GM12891 (cell line): ENCODE measurements around the gene HEY2.

ENCODE experiments used
- DNase-seq: peaks from one replicate; pipeline ENCODE4 v3.0.0; 2011; ENCODE audit warnings: low spot score; ENCODE audit not compliant: insufficient read length
- FAIRE-seq: peaks from 2 replicates; lab custom pipeline; 2011; peaks lifted over from hg19 to GRCh38; lab: Jason Lieb, UNC
- PAX5 ChIP-seq: IDR thresholded peaks from 2 replicates; pipeline ENCODE4 v1.6.1; 2011; ENCODE audit warnings: low read length, moderate library complexity, mild to moderate bottlenecking; ENCODE audit not compliant: insufficient read depth, severe bottlenecking
- POLR2A ChIP-seq: IDR thresholded peaks from 2 replicates; pipeline ENCODE4 v1.6.1; 2011; ENCODE audit warnings: low read depth, low read length, control low read depth
- POLR2AphosphoS5 ChIP-seq: IDR thresholded peaks from 2 replicates; pipeline ENCODE4 v1.6.1; 2011; ENCODE audit warnings: low read depth, low read length, control low read depth
- POU2F2 ChIP-seq: IDR thresholded peaks from 2 replicates; pipeline ENCODE4 v1.6.1; 2011; ENCODE audit warnings: low read depth, mild to moderate bottlenecking, control low read depth, low read length, moderate library complexity
- SPI1 ChIP-seq: IDR thresholded peaks from 2 replicates; pipeline ENCODE4 v1.6.1; 2011; ENCODE audit warnings: low read depth, low read length, control low read depth
- TAF1 ChIP-seq: IDR thresholded peaks from 2 replicates; pipeline ENCODE4 v1.6.1; 2011; ENCODE audit warnings: low read depth, low read length, control low read depth

HEY2 gene

DNA sequence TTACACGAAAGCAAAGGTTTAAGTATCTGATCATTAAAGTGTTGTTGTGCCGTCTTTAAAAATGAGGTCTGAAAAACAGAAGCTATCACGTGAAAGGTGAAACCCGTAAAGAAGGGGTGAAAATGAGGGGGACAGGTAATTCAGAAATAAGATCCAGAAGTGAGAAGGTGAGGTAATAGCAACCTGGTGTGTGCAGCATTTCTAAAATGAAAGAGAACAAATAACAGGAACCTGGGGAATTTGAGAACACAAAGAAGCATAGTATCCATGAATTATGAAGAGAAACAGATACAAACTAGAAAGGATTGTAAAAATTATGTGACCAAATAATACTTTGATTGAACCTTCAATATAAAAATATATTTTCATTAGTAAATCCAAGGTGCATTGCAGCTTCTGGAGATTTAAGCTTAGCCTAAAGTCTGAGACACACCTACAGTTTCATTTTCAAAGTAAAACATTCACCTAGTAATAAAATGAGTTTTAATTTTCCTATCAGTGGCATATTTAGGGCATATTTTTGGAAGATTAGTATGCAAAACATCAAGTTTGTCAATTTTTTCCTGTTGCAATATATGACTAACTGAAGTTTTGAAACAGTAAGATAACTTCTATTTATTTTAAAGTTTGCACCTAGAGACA, 1.4 kb downstream of the HEY2 start:
- TF ChIP-seq SPI1, result no peak
- no peak for TF ChIP-seq POLR2A
- no peak for TF ChIP-seq POU2F2
- no peak for TF ChIP-seq TAF1
- TF ChIP-seq POLR2AphosphoS5, result no peak
- TF ChIP-seq PAX5, result no peak
- DNase-seq (no peak), FAIRE-seq (no peak)

DNA sequence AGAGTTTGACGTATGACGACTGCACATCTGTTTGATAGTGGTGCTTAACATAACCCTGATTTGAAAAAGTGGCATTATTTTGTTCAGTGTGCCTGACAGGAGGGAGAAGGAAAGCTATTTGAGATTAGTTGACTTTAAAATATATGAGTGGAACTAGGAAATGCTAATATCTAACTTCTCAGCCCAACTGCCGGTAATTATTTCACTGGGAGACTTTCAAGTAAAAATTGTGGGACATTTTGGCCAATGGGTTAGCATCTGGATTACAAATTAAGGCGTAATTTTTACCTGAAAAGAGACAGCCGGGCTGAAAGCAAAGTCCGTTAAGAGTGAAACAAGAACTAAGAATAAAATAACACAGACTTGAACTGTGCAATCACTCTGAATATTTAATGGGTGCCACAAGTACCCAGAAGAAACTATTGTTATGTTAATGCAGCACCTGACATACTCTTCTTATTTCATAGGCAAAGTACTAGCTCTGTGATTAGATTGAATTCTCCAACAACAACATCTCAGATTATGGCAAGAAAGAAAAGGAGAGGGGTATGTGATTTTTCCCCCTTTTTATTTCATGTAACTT, 2.0 kb downstream of the HEY2 start:
- DNase-seq (no peak), FAIRE-seq (no peak)
- TF ChIP-seq POLR2AphosphoS5, result no peak
- no peak for TF ChIP-seq POU2F2
- TF ChIP-seq PAX5, result no peak
- no peak for TF ChIP-seq TAF1
- no peak for TF ChIP-seq SPI1

DNA sequence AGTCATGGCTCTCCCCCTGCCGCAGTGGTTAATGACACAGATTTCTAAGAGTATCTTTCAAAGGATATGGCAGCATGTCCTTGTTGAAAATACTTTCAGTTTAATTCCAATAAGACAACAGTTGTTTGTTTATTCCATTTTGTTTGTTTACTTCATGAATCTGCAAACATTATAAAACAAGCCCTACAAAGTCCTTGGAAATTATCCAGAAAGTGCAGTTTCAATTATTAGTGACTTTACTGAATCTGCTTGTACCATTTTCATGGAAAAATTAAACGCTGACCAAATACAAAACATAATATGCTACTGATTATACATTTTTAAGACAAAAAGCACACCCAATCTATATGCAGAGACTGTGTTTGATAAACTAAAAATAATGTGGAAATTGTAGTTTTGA, 3.3 kb downstream of the HEY2 start:
- FAIRE-seq (no peak), DNase-seq (no peak)
- no peak for TF ChIP-seq TAF1
- no peak for TF ChIP-seq POLR2AphosphoS5
- no peak for TF ChIP-seq PAX5
- TF ChIP-seq SPI1, result no peak
- TF ChIP-seq POU2F2, result no peak
- TF ChIP-seq POLR2A, result no peak

DNA sequence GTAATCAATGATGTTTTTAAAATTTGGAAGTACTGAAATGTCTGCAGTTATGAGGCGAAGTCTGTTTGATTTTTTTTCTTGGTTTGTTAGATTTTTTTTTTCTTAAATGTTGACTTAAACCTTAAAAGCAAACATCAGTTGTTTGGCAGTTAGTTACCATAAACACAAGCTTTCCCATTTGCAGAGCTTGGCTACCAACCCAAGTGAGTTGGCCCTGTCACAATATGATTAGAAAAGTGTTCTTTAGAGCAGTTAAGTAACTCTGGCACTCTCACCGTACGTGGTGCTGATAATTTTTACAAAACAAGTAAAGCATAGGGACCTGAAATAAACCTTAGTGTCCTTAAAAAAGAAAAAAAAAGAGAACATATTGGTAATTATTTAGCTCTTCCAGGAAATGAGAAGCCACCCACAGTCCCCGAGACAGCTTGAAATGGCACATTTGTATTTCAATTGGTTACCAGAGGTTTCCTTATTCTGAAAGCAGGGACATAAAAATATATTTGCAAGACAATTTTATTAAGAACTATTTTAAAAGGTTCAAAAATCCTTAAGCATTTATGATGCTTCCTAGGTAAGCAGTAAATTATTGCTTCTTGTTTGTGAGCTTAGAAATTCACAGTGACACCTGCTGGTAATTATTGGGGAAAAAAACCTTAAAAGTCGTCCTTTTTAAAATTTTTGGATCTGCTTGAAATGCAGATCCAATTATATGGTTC, 3.9 kb downstream of the HEY2 start:
- DNase-seq (no peak), FAIRE-seq (peak; percentile 47)
- no peak for TF ChIP-seq TAF1

DNA sequence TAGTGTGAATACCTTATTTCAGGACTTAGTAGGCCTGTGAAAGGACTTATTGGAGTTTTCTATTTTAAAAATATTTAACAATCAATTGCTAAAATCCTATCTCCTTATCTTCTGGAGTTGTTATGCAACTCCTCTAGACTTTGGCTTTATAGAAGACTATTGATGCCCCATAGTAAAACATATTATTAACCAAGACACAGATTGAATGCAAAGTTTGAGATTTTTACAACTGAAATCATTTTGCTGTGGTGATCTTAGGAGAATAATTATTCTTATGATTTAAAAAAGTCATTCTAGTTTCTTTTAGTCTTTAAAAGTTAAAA, 4.5 kb downstream of the HEY2 start:
- TF ChIP-seq POLR2AphosphoS5, result no peak
- TF ChIP-seq TAF1, result no peak
- TF ChIP-seq POU2F2, result no peak
- TF ChIP-seq POLR2A, result no peak
- no peak for TF ChIP-seq SPI1
- no peak for TF ChIP-seq PAX5
- DNase-seq, result no peak
- FAIRE-seq, result no peak

DNA sequence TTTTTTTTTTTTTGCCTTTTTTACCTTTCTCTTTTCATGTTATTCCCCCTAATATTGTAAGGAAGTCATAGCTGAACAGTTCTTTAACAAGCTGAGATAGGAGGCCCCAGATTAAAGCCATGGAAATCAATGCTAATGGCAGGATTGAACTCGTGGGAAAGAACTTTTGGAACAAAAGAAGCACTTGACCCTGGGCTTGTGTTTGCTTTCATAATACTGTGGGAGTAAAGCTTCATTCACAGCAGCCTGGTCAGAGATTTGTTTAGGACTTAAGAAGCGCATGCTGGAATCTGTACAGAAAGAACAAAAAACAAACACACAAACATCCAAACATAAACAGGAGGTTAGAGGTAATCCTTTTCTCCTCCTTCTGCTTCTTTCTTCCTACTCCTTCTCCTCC, 5.1 kb downstream of the HEY2 start:
- no peak for FAIRE-seq
- no peak for TF ChIP-seq SPI1
- no peak for TF ChIP-seq POU2F2
- no peak for TF ChIP-seq PAX5
- DNase-seq, result no peak

DNA sequence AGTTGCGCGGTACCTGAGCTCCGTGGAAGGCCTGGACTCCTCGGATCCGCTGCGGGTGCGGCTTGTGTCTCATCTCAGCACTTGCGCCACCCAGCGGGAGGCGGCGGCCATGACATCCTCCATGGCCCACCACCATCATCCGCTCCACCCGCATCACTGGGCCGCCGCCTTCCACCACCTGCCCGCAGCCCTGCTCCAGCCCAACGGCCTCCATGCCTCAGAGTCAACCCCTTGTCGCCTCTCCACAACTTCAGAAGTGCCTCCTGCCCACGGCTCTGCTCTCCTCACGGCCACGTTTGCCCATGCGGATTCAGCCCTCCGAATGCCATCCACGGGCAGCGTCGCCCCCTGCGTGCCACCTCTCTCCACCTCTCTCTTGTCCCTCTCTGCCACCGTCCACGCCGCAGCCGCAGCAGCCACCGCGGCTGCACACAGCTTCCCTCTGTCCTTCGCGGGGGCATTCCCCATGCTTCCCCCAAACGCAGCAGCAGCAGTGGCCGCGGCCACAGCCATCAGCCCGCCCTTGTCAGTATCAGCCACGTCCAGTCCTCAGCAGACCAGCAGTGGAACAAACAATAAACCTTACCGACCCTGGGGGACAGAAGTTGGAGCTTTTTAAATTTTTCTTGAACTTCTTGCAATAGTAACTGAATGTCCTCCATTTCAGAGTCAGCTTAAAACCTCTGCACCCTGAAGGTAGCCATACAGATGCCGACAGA, 9.9 kb downstream of the HEY2 start:
- FAIRE-seq (no peak), DNase-seq (no peak)
- TF ChIP-seq TAF1 (no peak), PAX5 (no peak), POLR2AphosphoS5 (no peak), SPI1 (no peak), POLR2A (no peak), POU2F2 (no peak)

DNA sequence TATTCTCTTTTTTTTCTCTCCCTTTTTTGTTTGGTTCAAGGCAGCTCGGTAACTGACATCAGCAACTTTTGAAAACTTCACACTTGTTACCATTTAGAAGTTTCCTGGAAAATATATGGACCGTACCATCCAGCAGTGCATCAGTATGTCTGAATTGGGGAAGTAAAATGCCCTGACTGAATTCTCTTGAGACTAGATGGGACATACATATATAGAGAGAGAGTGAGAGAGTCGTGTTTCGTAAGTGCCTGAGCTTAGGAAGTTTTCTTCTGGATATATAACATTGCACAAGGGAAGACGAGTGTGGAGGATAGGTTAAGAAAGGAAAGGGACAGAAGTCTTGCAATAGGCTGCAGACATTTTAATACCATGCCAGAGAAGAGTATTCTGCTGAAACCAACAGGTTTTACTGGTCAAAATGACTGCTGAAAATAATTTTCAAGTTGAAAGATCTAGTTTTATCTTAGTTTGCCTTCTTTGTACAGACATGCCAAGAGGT, 10.6 kb downstream of the HEY2 start:
- no peak for DNase-seq
- FAIRE-seq, result no peak
- TF ChIP-seq TAF1, result no peak
- TF ChIP-seq PAX5, result no peak
- TF ChIP-seq POU2F2, result no peak

DNA sequence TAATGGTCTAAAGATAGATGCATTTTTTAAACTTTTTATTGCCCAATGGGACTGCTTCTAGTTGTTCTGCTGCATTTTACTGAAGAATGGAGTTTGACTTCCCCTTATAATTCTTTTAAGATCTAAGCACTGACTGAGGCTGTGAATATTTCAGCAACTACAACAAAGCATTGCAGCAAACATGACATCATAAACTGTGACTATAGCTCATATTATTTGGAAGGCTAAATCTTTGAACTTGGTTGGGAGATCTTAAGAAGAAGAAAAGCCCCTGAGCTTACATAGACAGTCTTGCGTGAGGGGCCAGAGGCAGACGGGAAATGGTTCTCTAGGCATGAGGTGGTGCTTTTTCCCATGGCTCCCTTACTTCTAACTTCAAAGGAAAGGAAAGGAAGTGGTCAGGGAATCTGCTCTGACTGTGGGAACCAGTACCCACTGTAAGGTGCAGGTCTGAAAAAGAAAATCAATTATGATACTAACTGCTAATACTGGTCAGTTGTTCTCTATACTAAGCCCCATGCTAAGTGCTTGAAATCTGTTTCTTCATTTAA, 14.8 kb downstream of the HEY2 start:
- TF ChIP-seq TAF1 (no peak), POLR2A (no peak), SPI1 (no peak), POU2F2 (no peak), PAX5 (no peak), POLR2AphosphoS5 (no peak)
- no peak for DNase-seq
- no peak for FAIRE-seq
